WTC11 (cell line): ENCODE results near the gene ABHD12.

Experiments used
- ATF6 ChIP-seq: sonication (generic); formaldehyde crosslinking; IDR thresholded peaks from 2 replicates; pipeline ENCODE4 v1.8.1; 2023; ENCODE audit warnings: mild to moderate bottlenecking, missing genetic modification reagents
- ESRRA ChIP-seq: sonication (generic); formaldehyde crosslinking; IDR thresholded peaks from 2 replicates; pipeline ENCODE4 v1.8.1; 2022; ENCODE audit warnings: mild to moderate bottlenecking, missing genetic modification reagents, borderline replicate concordance
- MAX ChIP-seq: sonication (generic); formaldehyde crosslinking; IDR thresholded peaks from 2 replicates; pipeline ENCODE4 v1.8.0; 2022; ENCODE audit warnings: mild to moderate bottlenecking, missing genetic modification reagents
- NFYB ChIP-seq: sonication (generic); formaldehyde crosslinking; conservative IDR thresholded peaks from 2 replicates; pipeline ENCODE4 v1.8.0; 2022; ENCODE audit warnings: low read depth, missing genetic modification reagents
- ZNF138 ChIP-seq: sonication (generic); formaldehyde crosslinking; conservative IDR thresholded peaks from 2 replicates; pipeline ENCODE4 v1.8.1; 2022; ENCODE audit warnings: mild to moderate bottlenecking, moderate library complexity, missing genetic modification reagents
- TF ChIP-seq, protein P1 (sequence below): fragments of 250-450 bp; sonication (Bioruptor Pico); IDR thresholded peaks from 2 replicates; pipeline ENCODE4 v1.9.0; 2021; ENCODE audit warnings: moderate library complexity, mild to moderate bottlenecking, inconsistent platforms, borderline replicate concordance

GRCh38 chr20:25316506-25317190, 74.0 kb downstream of the ABHD12 start:
- TF ChIP-seq, protein P1, sequence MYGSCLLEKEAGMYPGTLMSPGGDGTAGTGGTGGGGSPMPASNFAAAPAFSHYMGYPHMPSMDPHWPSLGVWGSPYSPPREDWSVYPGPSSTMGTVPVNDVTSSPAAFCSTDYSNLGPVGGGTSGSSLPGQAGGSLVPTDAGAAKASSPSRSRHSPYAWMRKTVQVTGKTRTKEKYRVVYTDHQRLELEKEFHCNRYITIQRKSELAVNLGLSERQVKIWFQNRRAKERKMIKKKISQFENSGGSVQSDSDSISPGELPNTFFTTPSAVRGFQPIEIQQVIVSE: no peak
- TF ChIP-seq ZNF138 (CRISPR knock-in tag) (no peak), MAX (CRISPR knock-in tag) (no peak), ESRRA (CRISPR knock-in tag) (no peak), ATF6 (CRISPR knock-in tag) (no peak), NFYB (no peak)
